T-cell (primary cell): ENCODE measurements around the gene NMT2. TPM values are rescaled to one million over a fixed set of nuclear protein-coding genes. Genes with fewer than 3 reads are reported as not detected.

Source experiments
- ATAC-seq, 4 experiments: fragments of 200-7000 bp in 3 of 4; fragments of 150-1000 bp in 1 of 4; cut with Tn5 transposase; replicated peaks in 1 of 4; 1 replicate in 3 of 4; 2 replicates in 1 of 4; pipeline ENCODE4 v1.10.0; 2021; ENCODE audit warnings: moderate library complexity in 3 of 4, mild to moderate bottlenecking in 2 of 4, moderate number of reproducible peaks in 1 of 4
- CTCF ChIA-PET, 2 donors: fragments of 300-600 bp; sonication (Branson Sonifier 250); formaldehyde crosslinking; loops; one replicate each; lab custom pipeline; 2022; ENCODE audit warnings: antibody characterized with exemption in 2 of 2; lab: Charles Lee
- POLR2A ChIA-PET, 2 donors: fragments of 300-600 bp; sonication (Branson Sonifier 250); formaldehyde crosslinking; loops; one replicate each; lab custom pipeline; 2022; ENCODE audit warnings: antibody characterized with exemption in 2 of 2; lab: Charles Lee
- DNase-seq, 35 experiments: peaks; one replicate each; pipeline versions ENCODE4 v3.0.0 to v3.0.0-alpha.2; 2013 to 2023
- H3K27ac ChIP-seq: one replicate; pipeline ENCODE4 v1.5.1; 2013; ENCODE audit warnings: low read length
- H3K27me3 ChIP-seq, 2 experiments: replicated peaks in 1 of 2; 1 replicate in 1 of 2; 2 replicates in 1 of 2; pipeline versions ENCODE4 v1.6.1 to v1.7.0; 2013; ENCODE audit warnings: low read length in 1 of 2, mixed read lengths in 1 of 2; ENCODE audit not compliant: control insufficient read depth in 2 of 2, insufficient read depth in 2 of 2; ENCODE audit errors: extremely low read depth in 1 of 2
- H3K36me3 ChIP-seq, 2 donors: 1 replicate in 1 of 2; 2 replicates in 1 of 2; pipeline versions ENCODE4 v1.6.1 to v1.7.0; 2013; ENCODE audit warnings: low read length in 1 of 2; ENCODE audit not compliant: control insufficient read depth in 2 of 2, insufficient read depth in 1 of 2; ENCODE audit errors: extremely low read depth in 1 of 2
- H3K4me1 ChIP-seq, 2 experiments: 1 replicate in 1 of 2; 2 replicates in 1 of 2; pipeline versions ENCODE4 v1.6.1 to v1.7.0; 2013; ENCODE audit warnings: low read length in 2 of 2, mixed read lengths in 1 of 2; ENCODE audit not compliant: insufficient read depth in 2 of 2, control insufficient read depth in 1 of 2; ENCODE audit errors: extremely low read depth in 1 of 2
- H3K4me3 ChIP-seq, 2 donors: 1 replicate in 1 of 2; 2 replicates in 1 of 2; pipeline versions ENCODE4 v1.5.1 to v1.7.0; 2013; ENCODE audit warnings: mild to moderate bottlenecking in 2 of 2, low read length in 1 of 2, moderate library complexity in 1 of 2; ENCODE audit not compliant: control insufficient read depth in 1 of 2; ENCODE audit errors: extremely low read depth in 1 of 2
- H3K9me3 ChIP-seq: 2 replicates; pipeline ENCODE4 v1.7.0; 2013
- H3K27ac Mint-ChIP-seq, 2 donors: one replicate each; pipeline ENCODE4 v1.8.0; 2020 to 2021; ENCODE audit warnings: mild to moderate bottlenecking in 2 of 2, mixed read lengths in 2 of 2
- H3K27me3 Mint-ChIP-seq, 2 donors: one replicate each; pipeline ENCODE4 v1.8.0; 2021 to 2022; ENCODE audit warnings: mixed read lengths in 2 of 2
- H3K36me3 Mint-ChIP-seq: one replicate; pipeline ENCODE4 v1.8.0; 2021; ENCODE audit warnings: mixed read lengths
- H3K4me1 Mint-ChIP-seq, 3 donors: one replicate each; pipeline ENCODE4 v1.8.0; 2020 to 2022; ENCODE audit warnings: mixed read lengths in 3 of 3, mild to moderate bottlenecking in 1 of 3
- H3K4me3 Mint-ChIP-seq, 3 donors: one replicate each; pipeline ENCODE4 v1.8.0; 2020 to 2022; ENCODE audit warnings: mild to moderate bottlenecking in 3 of 3, mixed read lengths in 3 of 3, moderate library complexity in 3 of 3
- H3K9me3 Mint-ChIP-seq, 3 donors: one replicate each; pipeline ENCODE4 v1.8.0; 2020 to 2022; ENCODE audit warnings: mixed read lengths in 3 of 3
- WGBS: methylation state at CpG from one replicate; pipeline ENCODE4 v1.1.5; 2013; ENCODE audit warnings: missing lambda C conversion rate; ENCODE audit not compliant: insufficient coverage; 5-methylcytosine and 5-hydroxymethylcytosine counted together
- total RNA-seq, 35 experiments: library from RNA in 6 of 35; stranded (reverse) in 6 of 35; fragments of 120-200 nt in 1 of 35; gene quantifications; one replicate each; pipeline versions ENCODE4 v1.2.1 to v1.2.4 and lab custom pipeline; 2013 to 2026

NMT2 gene
- total RNA-seq, 5 donors from 2014 or later (not counting 1 experiment from before 2014, with no cell fraction given): 35.5 to 80.4 (median 40.8) TPM

GRCh38 chr10:15166325-15166724, 2.2 kb downstream of the NMT2 start:
- Mint-ChIP-seq H3K4me1 (peaks cover 74 to 82% (median 76%) of the 10 kb centered on the region in 3 donors), H3K4me3 (peak overlapping the region; percentile 88 to 95 (median 93)), H3K27me3 (no peaks in the 10 kb centered on the region), H3K36me3 (no peaks in the 10 kb centered on the region), H3K27ac (peak overlapping the region; percentile 69 to 73), H3K9me3 (no peaks in the 10 kb centered on the region)
- H3K27ac ChIP-seq: no peak overlapping the region
- POLR2A ChIA-PET: interaction anchor here in 1 of 2 donors (0.7 kb wide), 1 partner anchor 18 kb away, joined by 3 read pairs; no protein-coding TSS in a partner anchor
- no peaks in the 10 kb centered on the region for H3K27me3 ChIP-seq
- H3K4me3 ChIP-seq: no peak overlapping the region
- DNase-seq (no peak), ATAC-seq (no peak)
- H3K36me3 ChIP-seq: no peaks in the 10 kb centered on the region
- H3K9me3 ChIP-seq: no peaks in the 10 kb centered on the region
- CTCF ChIA-PET: interaction anchor here (0.6 to 1.3 kb wide), 3 partner anchors 19 to 76 kb away, joined by 3 to 4 read pairs (median 3); no protein-coding TSS in a partner anchor
- peaks cover 30 to 37% of the 10 kb centered on the region in 2 experiments for H3K4me1 ChIP-seq
- 100% methylated on average over 1 of the region's 2 CpGs for WGBS

GRCh38 chr10:15163253-15163828, 5.2 kb downstream of the NMT2 start:
- Mint-ChIP-seq H3K27ac (no peak overlapping the region), H3K27me3 (no peaks in the 10 kb centered on the region), H3K4me1 (peaks cover 71 to 76% (median 75%) of the 10 kb centered on the region in 3 donors), H3K9me3 (no peaks in the 10 kb centered on the region), H3K4me3 (peak overlapping the region in 2 of 3 donors; percentile 31 to 33), H3K36me3 (peaks cover 6% of the 10 kb centered on the region)
- H3K9me3 ChIP-seq: no peaks in the 10 kb centered on the region
- no peaks in the 10 kb centered on the region for H3K27me3 ChIP-seq
- ATAC-seq (no peak), DNase-seq (no peak)
- ChIA-PET POLR2A (interaction anchor here in 1 of 2 donors (0.6 kb wide), 1 partner anchor 29 kb away, joined by 5 read pairs; no protein-coding TSS in a partner anchor), CTCF (interaction anchor here (0.5 to 0.6 kb wide), 2 partner anchors 46 to 68 kb away, joined by 3 to 6 read pairs; no protein-coding TSS in a partner anchor)
- no CpG with 5 or more reads among the region's 2 CpGs for WGBS
- H3K4me1 ChIP-seq: peaks cover 18% of the 10 kb centered on the region in 2 experiments
- peaks cover 0 to 7% of the 10 kb centered on the region in 2 donors for H3K36me3 ChIP-seq
- no peak overlapping the region for H3K4me3 ChIP-seq
- H3K27ac ChIP-seq: no peak overlapping the region

GRCh38 chr10:15158972-15159371, 9.5 kb downstream of the NMT2 start:
- Histone ChIP-seq H3K36me3 (peaks cover 2 to 7% of the 10 kb centered on the region in 2 donors), H3K4me3 (no peak overlapping the region), H3K4me1 (peaks cover 2 to 6% of the 10 kb centered on the region in 2 experiments), H3K27me3 (no peaks in the 10 kb centered on the region), H3K27ac (no peak overlapping the region), H3K9me3 (no peaks in the 10 kb centered on the region)
- no peak overlapping the region for H3K27ac Mint-ChIP-seq
- no peak for DNase-seq
- POLR2A ChIA-PET: interaction anchor here in 1 of 2 donors (0.6 kb wide), 1 partner anchor 16 kb away, joined by 4 read pairs; no protein-coding TSS in a partner anchor
- peaks cover 53 to 70% (median 67%) of the 10 kb centered on the region in 3 donors for H3K4me1 Mint-ChIP-seq
- CTCF ChIA-PET: no interaction called here
- H3K9me3 Mint-ChIP-seq: no peaks in the 10 kb centered on the region
- ATAC-seq: no peak
- no peaks in the 10 kb centered on the region for H3K27me3 Mint-ChIP-seq
- no peak overlapping the region for H3K4me3 Mint-ChIP-seq
- H3K36me3 Mint-ChIP-seq: peaks cover 25% of the 10 kb centered on the region

DNA sequence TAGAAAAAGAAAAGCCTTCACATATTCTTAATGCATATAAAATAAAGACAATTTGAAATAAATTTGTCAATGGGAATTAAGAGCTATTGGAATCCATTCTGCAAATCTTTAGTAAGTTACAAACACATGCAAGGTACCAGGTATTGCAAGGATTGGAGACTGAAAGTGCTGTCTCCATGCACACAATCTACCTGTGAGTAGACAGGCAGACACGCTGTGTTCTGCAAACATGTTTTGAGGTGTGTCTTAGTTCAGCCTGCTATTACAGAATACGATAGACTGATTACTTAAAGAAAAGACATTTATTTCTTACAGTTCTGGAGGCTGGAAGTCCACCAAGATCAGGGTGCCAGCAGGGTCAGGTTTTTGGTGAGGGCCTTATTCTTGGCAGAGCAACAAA, 10.0 kb downstream of the NMT2 start:
- ATAC-seq (no peak), DNase-seq (no peak)
- H3K36me3 Mint-ChIP-seq: peaks cover 25% of the 10 kb centered on the region
- CTCF ChIA-PET: no interaction called here
- peaks cover 1 to 6% of the 10 kb centered on the region in 2 experiments for H3K4me1 ChIP-seq
- H3K4me1 Mint-ChIP-seq: peaks cover 47 to 66% (median 62%) of the 10 kb centered on the region in 3 donors
- H3K4me3 ChIP-seq: no peak overlapping the region
- H3K9me3 Mint-ChIP-seq: no peaks in the 10 kb centered on the region
- no peak overlapping the region for H3K27ac ChIP-seq
- H3K27ac Mint-ChIP-seq: no peak overlapping the region
- peaks cover 2 to 7% of the 10 kb centered on the region in 2 donors for H3K36me3 ChIP-seq
- H3K27me3 Mint-ChIP-seq: no peaks in the 10 kb centered on the region
- POLR2A ChIA-PET: interaction anchor here in 1 of 2 donors (0.7 kb wide), 1 partner anchor 72 kb away, joined by 3 read pairs; no protein-coding TSS in a partner anchor
- H3K27me3 ChIP-seq: no peaks in the 10 kb centered on the region
- no peak overlapping the region for H3K4me3 Mint-ChIP-seq
- no CpG with 5 or more reads among the region's 2 CpGs for WGBS
- H3K9me3 ChIP-seq: no peaks in the 10 kb centered on the region

GRCh38 chr10:15155978-15156656, 12.4 kb downstream of the NMT2 start:
- DNase-seq (no peak), ATAC-seq (no peak)
- H3K27me3 Mint-ChIP-seq: no peaks in the 10 kb centered on the region
- Histone ChIP-seq H3K4me3 (no peak overlapping the region), H3K9me3 (no peaks in the 10 kb centered on the region), H3K36me3 (peaks cover 2 to 7% of the 10 kb centered on the region in 2 donors), H3K4me1 (peaks cover 0 to 6% of the 10 kb centered on the region in 2 experiments), H3K27me3 (no peaks in the 10 kb centered on the region), H3K27ac (no peak overlapping the region)
- CTCF ChIA-PET: no interaction called here
- no peaks in the 10 kb centered on the region for H3K9me3 Mint-ChIP-seq
- H3K27ac Mint-ChIP-seq: no peak overlapping the region
- H3K4me1 Mint-ChIP-seq: peaks cover 52 to 64% (median 64%) of the 10 kb centered on the region in 3 donors
- no peak overlapping the region for H3K4me3 Mint-ChIP-seq
- POLR2A ChIA-PET: no interaction called here
- WGBS: 90% methylated on average over 2 of the region's 14 CpGs
- peaks cover 28% of the 10 kb centered on the region for H3K36me3 Mint-ChIP-seq

- POLR2A ChIA-PET: no interaction called here
- peaks cover 0 to 3% of the 10 kb centered on the region in 2 experiments for H3K4me1 ChIP-seq
- Mint-ChIP-seq H3K4me1 (peaks cover 29 to 52% (median 49%) of the 10 kb centered on the region in 3 donors), H3K36me3 (peaks cover 30% of the 10 kb centered on the region), H3K9me3 (peaks cover 0 to 4% (median 0%) of the 10 kb centered on the region in 3 donors), H3K27me3 (no peaks in the 10 kb centered on the region), H3K4me3 (no peak overlapping the region), H3K27ac (no peak overlapping the region)
- CTCF ChIA-PET: no interaction called here
- no peaks in the 10 kb centered on the region for H3K27me3 ChIP-seq
- DNase-seq (no peak), ATAC-seq (no peak)
- H3K9me3 ChIP-seq: no peaks in the 10 kb centered on the region
- peaks cover 0 to 2% of the 10 kb centered on the region in 2 donors for H3K36me3 ChIP-seq
- no peak overlapping the region for H3K4me3 ChIP-seq
- H3K27ac ChIP-seq: no peak overlapping the region
Observed at GRCh38 chr10:15152556-15152955, 15.9 kb downstream of the NMT2 start.
